ENCODE data around the gene PPP1R17.

GRCh38 chr7:31729195-31729804, 42.3 kb downstream of the PPP1R17 start:
- TF ChIP-seq CTCF (IDR thresholded peaks at IDR 0.05) (no peak), EP300 (IDR thresholded peaks at IDR 0.05) (no peak), POLR2A (IDR thresholded peaks at IDR 0.05) (no peak)

Measured in gastroesophageal sphincter (tissue), 3 donors.